AG09319 (cell line): ENCODE results near the gene BTBD1.

Source experiments
- DNase-seq: peaks from one replicate; pipeline ENCODE4 v3.0.0-alpha.2; 2010; ENCODE audit warnings: low read depth; ENCODE audit errors: extremely low read depth
- CTCF ChIP-seq: IDR thresholded peaks from 2 replicates; pipeline ENCODE4 v1.5.1; 2011; ENCODE audit warnings: low read depth, mild to moderate bottlenecking, inconsistent platforms, low read length, moderate library complexity

BTBD1 gene

GRCh38 chr15:83065431-83065830, 1.6 kb downstream of the BTBD1 start:
- no peak for TF ChIP-seq CTCF
- no peak for DNase-seq

GRCh38 chr15:83064859-83065258, 2.2 kb downstream of the BTBD1 start:
- DNase-seq, result no peak
- no peak for TF ChIP-seq CTCF

- no peak for TF ChIP-seq CTCF
- DNase-seq, result no peak
Measured at GRCh38 chr15:83063551-83063950, 3.5 kb downstream of the BTBD1 start.

GRCh38 chr15:83062768-83063180, 4.3 kb downstream of the BTBD1 start:
- DNase-seq, result no peak
- no peak for TF ChIP-seq CTCF

GRCh38 chr15:83061680-83062079, 5.4 kb downstream of the BTBD1 start:
- no peak for TF ChIP-seq CTCF
- no peak for DNase-seq

- no peak for DNase-seq
- no peak for TF ChIP-seq CTCF
Measured at GRCh38 chr15:83057696-83058376, 9.2 kb downstream of the BTBD1 start.

- no peak for TF ChIP-seq CTCF
- no peak for DNase-seq
Measured at GRCh38 chr15:83057002-83057401, 10.1 kb downstream of the BTBD1 start.
